ENCODE data around the gene MAMLD1. TPM values are rescaled to one million over a fixed set of nuclear protein-coding genes. Genes with fewer than 3 reads are reported as not detected.

Gene MAMLD1
- total and polyA plus RNA-seq, 4 donors = 1.9 to 6.7 (median 2.8) TPM

- Histone ChIP-seq H3K9me3 (ENCODE audit: control insufficient read depth in 4 of 4, insufficient read depth in 3 of 4, low read length in 3 of 4) (peaks cover 0 to 5% (median 0%) of the 10 kb centered on the region in 4 donors), H3K9ac (ENCODE audit: insufficient read depth in 1 of 2, low read length in 2 of 2) (no peak overlapping the region), H3K4me1 (ENCODE audit: control insufficient read depth in 5 of 5, insufficient read depth in 5 of 5, low read length in 5 of 5) (peaks cover 0 to 9% (median 0%) of the 10 kb centered on the region in 5 donors), H3K27me3 (ENCODE audit: control insufficient read depth in 3 of 3, insufficient read depth in 3 of 3, low read length in 2 of 3) (peaks cover 0 to 2% (median 2%) of the 10 kb centered on the region in 3 donors), H3K36me3 (ENCODE audit: control insufficient read depth in 4 of 4, insufficient read depth in 4 of 4, low read length in 4 of 4) (no peaks in the 10 kb centered on the region), H3K4me3 (no peak overlapping the region), H3K27ac (ENCODE audit: low read depth in 1 of 2, low read length in 1 of 2) (no peak overlapping the region)
- DNase-seq (no peak), ATAC-seq (ENCODE audit: insufficient read depth, low FRiP score) (no peak)
- no peak for TF ChIP-seq CTCF (IDR thresholded peaks at IDR 0.05; ENCODE audit: control extremely low read depth, extremely low read depth)
- WGBS, 2 donors = 78 to 96% methylated on average over 3 of the region's 3 CpGs
Observed at GRCh38 chrX:150551963-150552362, 188.8 kb downstream of the MAMLD1 start.

- H3K4me3 ChIP-seq = no peak overlapping the region
- no peak for TF ChIP-seq CTCF (IDR thresholded peaks at IDR 0.05; ENCODE audit: control extremely low read depth, extremely low read depth)
- H3K9ac ChIP-seq (ENCODE audit: insufficient read depth in 1 of 2, low read length in 2 of 2) = no peak overlapping the region
- H3K27ac ChIP-seq (ENCODE audit: low read depth in 1 of 2, low read length in 1 of 2) = no peak overlapping the region
- H3K9me3 ChIP-seq (ENCODE audit: control insufficient read depth in 4 of 4, insufficient read depth in 3 of 4, low read length in 3 of 4) = no peaks in the 10 kb centered on the region
- H3K36me3 ChIP-seq (ENCODE audit: control insufficient read depth in 4 of 4, insufficient read depth in 4 of 4, low read length in 4 of 4) = no peaks in the 10 kb centered on the region
- ATAC-seq (ENCODE audit: insufficient read depth, low FRiP score) (no peak), DNase-seq (no peak)
- peaks cover 0 to 3% (median under 1%) of the 10 kb centered on the region in 3 donors for H3K27me3 ChIP-seq (ENCODE audit: control insufficient read depth in 3 of 3, insufficient read depth in 3 of 3, low read length in 2 of 3)
- peaks cover 0 to 6% (median 0%) of the 10 kb centered on the region in 5 donors for H3K4me1 ChIP-seq (ENCODE audit: control insufficient read depth in 5 of 5, insufficient read depth in 5 of 5, low read length in 5 of 5)
- 42 to 74% methylated on average over 7 of the region's 7 CpGs for WGBS, 2 donors
Observed at GRCh38 chrX:150558424-150558823, 195.3 kb downstream of the MAMLD1 start.

Other genes with a start within 250 kb of the MAMLD1 start
- gene MTM1, start 205.3 kb downstream of the MAMLD1 start, total RNA-seq = 10 to 100 TPM; 19.9 to 31.2 TPM
- gene MTM1, start 205.3 kb downstream of the MAMLD1 start, polyA plus RNA-seq = 1 to 10 TPM; 4.6 to 9.1 TPM

All from lung (tissue), 12 donors.